Body of pancreas (tissue), 4 donors: Measurements from ENCODE around the gene PTPRD.

Experiments
- CTCF ChIP-seq, 7 experiments: fragments of 450-650 bp in 4 of 7; fragments of 200-600 bp in 3 of 7; sonication (generic) in 3 of 7; IDR thresholded peaks; one replicate each; pipeline ENCODE4 v1.5.1; 2016 to 2019; ENCODE audit warnings: antibody characterized with exemption in 7 of 7
- POLR2A ChIP-seq, 3 donors: fragments of 450-650 bp; IDR thresholded peaks; one replicate each; pipeline ENCODE4 v1.6.1; 2016; ENCODE audit warnings: antibody characterized with exemption in 3 of 3, mild to moderate bottlenecking in 2 of 3

GRCh38 chr9:8859416-8859815 is 1753.4 kb downstream of the PTPRD start:
- no peak for TF ChIP-seq CTCF (IDR thresholded peaks at IDR 0.05)
- TF ChIP-seq POLR2A (IDR thresholded peaks at IDR 0.05): no peak
